Measurements from ENCODE around the gene CTNNA2.

DNA sequence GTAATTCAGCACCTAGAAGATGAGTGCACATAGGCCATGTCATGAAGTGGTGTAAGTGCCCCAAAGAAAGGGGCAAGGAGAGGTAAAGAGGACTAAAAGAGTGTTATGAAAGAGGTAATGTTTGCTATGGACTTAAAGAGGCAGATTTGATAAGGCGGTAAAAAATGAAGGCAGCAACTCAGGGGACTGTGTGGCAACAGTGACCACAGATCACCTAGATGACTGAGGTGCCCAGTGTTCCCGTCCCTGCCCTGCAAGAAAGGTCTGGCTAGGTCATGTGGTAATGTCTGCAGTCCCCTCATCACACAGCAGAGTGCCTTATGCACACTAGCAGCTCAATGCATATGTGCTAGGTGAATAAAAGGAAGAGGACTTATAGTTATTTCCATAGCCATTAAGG lies 434.9 kb downstream of the CTNNA2 start:
- TF ChIP-seq, protein P1, sequence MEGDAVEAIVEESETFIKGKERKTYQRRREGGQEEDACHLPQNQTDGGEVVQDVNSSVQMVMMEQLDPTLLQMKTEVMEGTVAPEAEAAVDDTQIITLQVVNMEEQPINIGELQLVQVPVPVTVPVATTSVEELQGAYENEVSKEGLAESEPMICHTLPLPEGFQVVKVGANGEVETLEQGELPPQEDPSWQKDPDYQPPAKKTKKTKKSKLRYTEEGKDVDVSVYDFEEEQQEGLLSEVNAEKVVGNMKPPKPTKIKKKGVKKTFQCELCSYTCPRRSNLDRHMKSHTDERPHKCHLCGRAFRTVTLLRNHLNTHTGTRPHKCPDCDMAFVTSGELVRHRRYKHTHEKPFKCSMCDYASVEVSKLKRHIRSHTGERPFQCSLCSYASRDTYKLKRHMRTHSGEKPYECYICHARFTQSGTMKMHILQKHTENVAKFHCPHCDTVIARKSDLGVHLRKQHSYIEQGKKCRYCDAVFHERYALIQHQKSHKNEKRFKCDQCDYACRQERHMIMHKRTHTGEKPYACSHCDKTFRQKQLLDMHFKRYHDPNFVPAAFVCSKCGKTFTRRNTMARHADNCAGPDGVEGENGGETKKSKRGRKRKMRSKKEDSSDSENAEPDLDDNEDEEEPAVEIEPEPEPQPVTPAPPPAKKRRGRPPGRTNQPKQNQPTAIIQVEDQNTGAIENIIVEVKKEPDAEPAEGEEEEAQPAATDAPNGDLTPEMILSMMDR (IDR thresholded peaks at IDR 0.05): no peak
- TF ChIP-seq POLR2A (IDR thresholded peaks at IDR 0.05): no peak
- no peak for TF ChIP-seq POLR2AphosphoS5 (IDR thresholded peaks at IDR 0.05)

All from transverse colon (tissue), 4 donors.